ENCODE measurements around the gene ERBB4. TPM values are rescaled to one million over a fixed set of nuclear protein-coding genes. Genes with fewer than 3 reads are reported as not detected.

The ERBB4 gene
- total RNA-seq, 1 donor from 2014 or later = 9.9 TPM

DNA sequence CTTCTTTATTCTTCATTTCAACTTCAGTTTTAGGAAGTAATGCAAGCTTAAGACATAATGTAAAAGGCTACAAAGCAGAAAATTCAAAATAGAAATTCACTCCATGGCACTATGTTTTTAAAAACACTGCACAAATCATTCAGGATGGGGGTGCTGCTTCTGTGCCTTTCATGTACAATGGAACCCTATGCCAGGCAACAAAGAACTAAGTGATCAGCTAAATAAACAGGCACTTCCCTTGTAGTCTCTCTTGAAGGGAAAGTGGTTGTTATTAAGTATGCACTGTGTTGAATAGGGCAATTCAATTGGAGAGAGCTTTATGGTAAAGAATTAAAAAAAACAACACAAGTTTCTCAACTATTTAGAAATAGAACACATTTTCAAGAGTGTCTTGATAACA, 10.9 kb upstream of the ERBB4 start:
- Mint-ChIP-seq H3K36me3 (no peaks in the 10 kb centered on the region), H3K27me3 (no peaks in the 10 kb centered on the region), H3K9me3 (no peaks in the 10 kb centered on the region), H3K4me1 (ENCODE audit: unreplicated experiment) (peaks cover 13% of the 10 kb centered on the region), H3K4me3 (no peak overlapping the region), H3K27ac (no peak overlapping the region)
- TF ChIP-seq, protein P1, sequence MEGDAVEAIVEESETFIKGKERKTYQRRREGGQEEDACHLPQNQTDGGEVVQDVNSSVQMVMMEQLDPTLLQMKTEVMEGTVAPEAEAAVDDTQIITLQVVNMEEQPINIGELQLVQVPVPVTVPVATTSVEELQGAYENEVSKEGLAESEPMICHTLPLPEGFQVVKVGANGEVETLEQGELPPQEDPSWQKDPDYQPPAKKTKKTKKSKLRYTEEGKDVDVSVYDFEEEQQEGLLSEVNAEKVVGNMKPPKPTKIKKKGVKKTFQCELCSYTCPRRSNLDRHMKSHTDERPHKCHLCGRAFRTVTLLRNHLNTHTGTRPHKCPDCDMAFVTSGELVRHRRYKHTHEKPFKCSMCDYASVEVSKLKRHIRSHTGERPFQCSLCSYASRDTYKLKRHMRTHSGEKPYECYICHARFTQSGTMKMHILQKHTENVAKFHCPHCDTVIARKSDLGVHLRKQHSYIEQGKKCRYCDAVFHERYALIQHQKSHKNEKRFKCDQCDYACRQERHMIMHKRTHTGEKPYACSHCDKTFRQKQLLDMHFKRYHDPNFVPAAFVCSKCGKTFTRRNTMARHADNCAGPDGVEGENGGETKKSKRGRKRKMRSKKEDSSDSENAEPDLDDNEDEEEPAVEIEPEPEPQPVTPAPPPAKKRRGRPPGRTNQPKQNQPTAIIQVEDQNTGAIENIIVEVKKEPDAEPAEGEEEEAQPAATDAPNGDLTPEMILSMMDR (conservative IDR thresholded peaks at IDR 0.05) = no peak
- DNase-seq (ENCODE audit: extremely low spot score, unreplicated experiment) = no peak

DNA sequence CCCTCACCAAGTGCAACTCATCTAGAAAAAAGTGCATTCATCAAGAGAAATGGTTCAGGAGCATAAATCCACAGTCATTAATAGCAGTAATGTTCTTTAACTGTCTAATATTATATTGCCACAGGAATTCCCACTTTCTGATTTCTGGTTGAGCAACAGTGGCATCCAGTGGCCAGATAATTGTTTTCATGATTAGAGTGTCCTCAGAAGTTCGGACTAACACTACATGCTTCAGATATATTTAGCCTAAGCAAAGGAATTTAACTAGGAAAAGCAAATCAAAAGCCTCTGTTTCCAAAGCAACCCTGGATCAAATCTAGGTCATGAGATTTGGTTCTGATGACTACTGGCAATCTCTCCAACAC, 9.8 kb upstream of the ERBB4 start:
- Mint-ChIP-seq H3K27me3 (no peaks in the 10 kb centered on the region), H3K4me3 (no peak overlapping the region), H3K27ac (no peak overlapping the region), H3K36me3 (no peaks in the 10 kb centered on the region), H3K4me1 (ENCODE audit: unreplicated experiment) (peaks cover 13% of the 10 kb centered on the region), H3K9me3 (no peaks in the 10 kb centered on the region)
- DNase-seq (ENCODE audit: extremely low spot score, unreplicated experiment) = no peak
- TF ChIP-seq, protein P1 (conservative IDR thresholded peaks at IDR 0.05) = peak; percentile 76

DNA sequence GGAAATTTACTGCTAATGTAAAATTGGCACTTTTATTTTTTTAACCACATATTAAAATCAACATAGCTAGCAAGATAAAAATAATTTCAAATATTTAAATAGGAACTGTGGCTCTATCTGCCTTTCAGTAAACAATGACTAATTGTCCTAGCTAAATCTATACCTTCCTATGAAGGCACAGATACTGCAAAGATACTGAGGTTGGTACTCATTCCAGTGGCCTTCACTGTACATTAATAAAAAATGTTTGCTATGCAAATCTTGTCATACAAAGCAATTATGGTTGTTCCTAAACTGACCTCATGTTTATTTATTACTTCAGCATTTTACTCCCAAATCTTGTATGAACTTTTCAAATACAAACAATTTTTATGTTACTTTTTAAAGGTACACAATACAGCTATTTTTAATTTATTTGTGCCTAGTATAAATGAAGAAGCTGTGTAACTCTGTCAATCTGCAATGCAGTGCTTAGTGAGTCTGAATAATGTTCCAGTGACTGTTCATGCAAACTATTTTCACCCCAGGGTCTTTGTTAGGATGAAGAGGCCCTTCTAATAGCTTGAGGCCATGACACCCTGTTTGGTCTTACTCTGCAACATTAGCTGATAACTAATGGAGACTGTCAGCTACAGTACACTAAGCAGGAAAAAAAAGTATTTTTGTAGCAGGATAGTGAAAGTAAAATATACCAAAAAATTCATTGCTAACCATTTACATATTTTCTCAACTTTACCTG, 9.3 kb upstream of the ERBB4 start:
- no peak for DNase-seq (ENCODE audit: extremely low spot score, unreplicated experiment)
- Mint-ChIP-seq H3K4me3 (no peak overlapping the region), H3K27me3 (peaks cover 4% of the 10 kb centered on the region), H3K4me1 (ENCODE audit: unreplicated experiment) (peaks cover 13% of the 10 kb centered on the region), H3K9me3 (no peaks in the 10 kb centered on the region), H3K36me3 (no peaks in the 10 kb centered on the region), H3K27ac (no peak overlapping the region)
- TF ChIP-seq, protein P1 (conservative IDR thresholded peaks at IDR 0.05) = no peak

- Mint-ChIP-seq H3K4me1 (ENCODE audit: unreplicated experiment) (peaks cover 13% of the 10 kb centered on the region), H3K27ac (no peak overlapping the region), H3K27me3 (peaks cover 8% of the 10 kb centered on the region), H3K4me3 (no peak overlapping the region), H3K36me3 (no peaks in the 10 kb centered on the region), H3K9me3 (no peaks in the 10 kb centered on the region)
- no peak for DNase-seq (ENCODE audit: extremely low spot score, unreplicated experiment)
- TF ChIP-seq, protein P1 (conservative IDR thresholded peaks at IDR 0.05) = no peak
These were observed 8.1 kb upstream of the ERBB4 start for GRCh38 chr2:212546669-212547068.

GRCh38 chr2:212540341-212540740, 1.7 kb upstream of the ERBB4 start:
- TF ChIP-seq, protein P1 (conservative IDR thresholded peaks at IDR 0.05) = no peak
- no peak for DNase-seq (ENCODE audit: extremely low spot score, unreplicated experiment)
- H3K4me1 Mint-ChIP-seq (ENCODE audit: unreplicated experiment) = peaks cover 14% of the 10 kb centered on the region
- H3K27ac Mint-ChIP-seq = no peak overlapping the region
- H3K27me3 Mint-ChIP-seq = peaks cover 57% of the 10 kb centered on the region
- no peaks in the 10 kb centered on the region for H3K36me3 Mint-ChIP-seq
- H3K4me3 Mint-ChIP-seq = peak overlapping the region; percentile 93
- no peaks in the 10 kb centered on the region for H3K9me3 Mint-ChIP-seq

All from type B pancreatic cell (in vitro differentiated cells).